Stimulated activated memory B cell treated with anti-CD40 and anti-IgM and Interleukin-4, amounts not matched to agents 10 μg/mL and 1 μg/mL and 100 μg/mL, for 72 hours (primary cell): ENCODE results near the gene GABBR1.

Experiments
- ATAC-seq: fragments of 150-1000 bp; cut with Tn5 transposase; 2 replicates; pipeline ENCODE4 v1.10.0; 2021
- H3K27ac Mint-ChIP-seq: one replicate; pipeline ENCODE4 v1.8.0; 2022; ENCODE audit warnings: mild to moderate bottlenecking, mixed read lengths
- H3K27me3 Mint-ChIP-seq: one replicate; pipeline ENCODE4 v1.8.0; 2022; ENCODE audit warnings: mixed read lengths
- H3K36me3 Mint-ChIP-seq: one replicate; pipeline ENCODE4 v1.8.0; 2022; ENCODE audit warnings: mixed read lengths
- H3K4me1 Mint-ChIP-seq: one replicate; pipeline ENCODE4 v1.8.0; 2022; ENCODE audit warnings: mixed read lengths
- H3K4me3 Mint-ChIP-seq: one replicate; pipeline ENCODE4 v1.8.0; 2022; ENCODE audit warnings: mild to moderate bottlenecking, moderate library complexity, mixed read lengths
- H3K9me3 Mint-ChIP-seq: one replicate; pipeline ENCODE4 v1.8.0; 2022; ENCODE audit warnings: mixed read lengths

Gene GABBR1

DNA sequence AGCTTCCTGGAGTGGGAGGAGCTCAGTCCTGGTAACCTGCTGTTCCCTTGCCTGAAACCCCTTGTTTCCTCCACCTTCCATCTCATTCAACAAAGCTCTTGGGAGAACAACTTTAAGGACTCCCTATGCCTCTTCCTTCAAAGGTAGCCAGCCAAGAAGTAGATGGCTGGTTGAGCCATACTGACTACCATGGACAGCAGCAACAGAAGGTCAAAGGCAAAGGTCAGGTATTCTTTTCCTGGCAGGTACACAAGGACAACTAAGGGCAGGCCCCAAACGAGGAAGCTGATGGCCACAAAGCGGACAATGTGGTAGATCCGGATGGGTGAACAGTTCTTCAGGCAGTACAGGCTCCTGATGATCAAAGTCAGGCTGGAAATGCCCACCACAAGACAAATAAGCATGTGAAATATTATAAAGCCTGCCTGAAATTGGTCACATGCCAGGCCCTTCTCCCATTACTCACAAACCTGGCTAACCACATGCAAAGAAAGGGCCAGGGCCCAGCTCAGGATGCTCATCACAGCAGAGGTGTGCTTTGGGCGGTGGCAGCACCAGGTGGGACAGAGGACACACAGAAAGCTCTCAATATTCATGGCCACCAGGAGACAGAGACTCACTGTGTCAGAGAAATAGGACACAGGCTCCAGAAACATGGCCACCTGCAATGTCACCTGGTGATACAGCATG, 95.1 kb downstream of the GABBR1 start:
- Mint-ChIP-seq H3K4me3 (no peak overlapping the region), H3K27me3 (peaks cover 30% of the 10 kb centered on the region), H3K4me1 (no peaks in the 10 kb centered on the region), H3K9me3 (no peaks in the 10 kb centered on the region), H3K27ac (no peak overlapping the region), H3K36me3 (no peaks in the 10 kb centered on the region)
- no peak for ATAC-seq

GRCh38 chr6:29532320-29532951, 100.5 kb downstream of the GABBR1 start:
- no peaks in the 10 kb centered on the region for H3K4me1 Mint-ChIP-seq
- H3K27ac Mint-ChIP-seq: no peak overlapping the region
- peaks cover 19% of the 10 kb centered on the region for H3K27me3 Mint-ChIP-seq
- ATAC-seq: no peak
- no peaks in the 10 kb centered on the region for H3K36me3 Mint-ChIP-seq
- no peaks in the 10 kb centered on the region for H3K9me3 Mint-ChIP-seq
- H3K4me3 Mint-ChIP-seq: no peak overlapping the region

DNA sequence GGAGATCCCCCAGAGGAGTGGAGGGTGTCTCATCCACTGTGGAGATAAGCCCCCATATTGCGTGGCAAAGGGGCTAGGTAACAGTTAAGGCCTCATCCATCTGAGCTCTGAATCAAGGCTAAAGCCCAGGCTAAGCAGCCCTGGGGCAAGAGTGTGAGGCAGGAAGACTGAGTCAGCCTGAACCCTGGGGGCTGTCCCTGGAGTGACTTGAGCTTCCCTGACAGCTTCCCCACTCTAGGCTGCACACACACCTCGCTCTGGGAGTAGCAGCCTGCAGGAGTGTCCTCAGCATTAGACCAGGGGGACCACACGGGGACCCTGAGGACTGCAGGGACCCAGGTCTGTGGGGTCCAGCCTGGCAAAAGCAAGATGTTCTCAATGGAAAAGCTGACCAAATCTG, 101.3 kb downstream of the GABBR1 start:
- Mint-ChIP-seq H3K4me1 (no peaks in the 10 kb centered on the region), H3K4me3 (no peak overlapping the region), H3K27ac (no peak overlapping the region), H3K9me3 (no peaks in the 10 kb centered on the region), H3K27me3 (peaks cover 19% of the 10 kb centered on the region), H3K36me3 (no peaks in the 10 kb centered on the region)
- no peak for ATAC-seq

DNA sequence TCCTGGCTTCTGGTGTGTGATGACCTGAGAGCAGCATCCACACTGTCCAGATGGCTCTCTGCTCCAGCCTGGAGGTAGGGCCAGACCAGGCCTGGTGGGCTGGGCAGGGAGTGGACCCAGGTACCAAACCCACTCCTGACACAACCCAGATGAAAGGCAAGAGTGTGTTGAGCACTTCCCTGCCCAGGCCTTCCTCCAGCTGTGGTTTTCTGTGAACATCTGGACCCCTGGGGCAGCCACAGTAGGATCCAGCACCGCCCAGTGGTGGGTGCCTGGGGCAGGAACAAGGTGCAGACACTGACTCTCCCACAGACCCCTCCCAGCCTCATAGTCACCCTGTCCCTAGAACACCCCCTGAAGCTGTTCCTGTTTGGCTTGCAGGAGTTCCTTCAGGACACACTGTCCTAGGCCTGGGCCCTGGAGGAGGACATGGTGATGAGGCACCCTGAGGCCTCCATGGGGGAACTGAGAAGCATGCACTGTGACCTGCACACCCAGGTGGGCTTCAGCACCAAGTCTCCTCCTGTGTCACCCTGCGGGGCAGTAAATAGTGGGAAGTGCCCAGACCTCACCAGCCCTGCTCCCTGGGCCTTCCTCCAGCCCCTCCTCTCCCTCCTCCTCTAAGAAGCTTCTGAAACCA, 102.2 kb downstream of the GABBR1 start:
- no peaks in the 10 kb centered on the region for H3K9me3 Mint-ChIP-seq
- H3K27me3 Mint-ChIP-seq: peaks cover 19% of the 10 kb centered on the region
- no peak overlapping the region for H3K27ac Mint-ChIP-seq
- H3K4me1 Mint-ChIP-seq: no peaks in the 10 kb centered on the region
- ATAC-seq: no peak
- H3K4me3 Mint-ChIP-seq: no peak overlapping the region
- no peaks in the 10 kb centered on the region for H3K36me3 Mint-ChIP-seq

GRCh38 chr6:29529956-29530355, 103.0 kb downstream of the GABBR1 start:
- ATAC-seq: no peak
- no peaks in the 10 kb centered on the region for H3K36me3 Mint-ChIP-seq
- no peaks in the 10 kb centered on the region for H3K9me3 Mint-ChIP-seq
- H3K4me3 Mint-ChIP-seq: no peak overlapping the region
- no peaks in the 10 kb centered on the region for H3K4me1 Mint-ChIP-seq
- H3K27me3 Mint-ChIP-seq: peaks cover 19% of the 10 kb centered on the region
- H3K27ac Mint-ChIP-seq: no peak overlapping the region

GRCh38 chr6:29528988-29529560, 103.9 kb downstream of the GABBR1 start:
- Mint-ChIP-seq H3K27me3 (peaks cover 19% of the 10 kb centered on the region), H3K27ac (no peak overlapping the region), H3K36me3 (no peaks in the 10 kb centered on the region), H3K4me3 (no peak overlapping the region), H3K9me3 (no peaks in the 10 kb centered on the region), H3K4me1 (no peaks in the 10 kb centered on the region)
- no peak for ATAC-seq

- Mint-ChIP-seq H3K36me3 (no peaks in the 10 kb centered on the region), H3K4me1 (no peaks in the 10 kb centered on the region), H3K9me3 (no peaks in the 10 kb centered on the region), H3K4me3 (no peak overlapping the region), H3K27ac (no peak overlapping the region), H3K27me3 (peaks cover 22% of the 10 kb centered on the region)
- ATAC-seq: no peak
Observed at GRCh38 chr6:29528300-29528931, 104.6 kb downstream of the GABBR1 start.

DNA sequence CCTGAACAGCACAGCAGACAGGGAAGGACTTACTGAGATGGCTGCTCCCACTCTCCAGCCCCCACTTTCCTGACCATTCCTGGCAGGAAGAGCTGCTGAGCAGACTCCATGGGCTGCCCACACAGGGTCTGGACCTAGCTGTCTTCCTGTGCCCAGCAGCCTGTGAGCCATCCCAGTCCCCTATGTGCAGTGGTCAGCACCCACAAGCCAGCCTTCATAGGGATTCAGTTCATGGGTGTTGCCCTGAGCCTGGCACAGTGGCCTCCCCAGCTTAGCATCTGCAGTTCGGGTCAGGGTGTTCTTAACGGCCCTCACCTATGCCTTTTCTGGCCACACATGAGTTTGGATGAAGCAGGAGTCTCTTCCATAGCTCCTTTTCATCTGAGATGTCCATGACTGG, 105.4 kb downstream of the GABBR1 start:
- Mint-ChIP-seq H3K4me3 (no peak overlapping the region), H3K27me3 (peaks cover 30% of the 10 kb centered on the region), H3K27ac (no peak overlapping the region), H3K4me1 (no peaks in the 10 kb centered on the region), H3K36me3 (no peaks in the 10 kb centered on the region), H3K9me3 (peaks cover 3% of the 10 kb centered on the region)
- ATAC-seq: no peak

- Mint-ChIP-seq H3K4me1 (no peaks in the 10 kb centered on the region), H3K27me3 (peaks cover 32% of the 10 kb centered on the region)
Observed at GRCh38 chr6:29527126-29527525, 105.9 kb downstream of the GABBR1 start.

DNA sequence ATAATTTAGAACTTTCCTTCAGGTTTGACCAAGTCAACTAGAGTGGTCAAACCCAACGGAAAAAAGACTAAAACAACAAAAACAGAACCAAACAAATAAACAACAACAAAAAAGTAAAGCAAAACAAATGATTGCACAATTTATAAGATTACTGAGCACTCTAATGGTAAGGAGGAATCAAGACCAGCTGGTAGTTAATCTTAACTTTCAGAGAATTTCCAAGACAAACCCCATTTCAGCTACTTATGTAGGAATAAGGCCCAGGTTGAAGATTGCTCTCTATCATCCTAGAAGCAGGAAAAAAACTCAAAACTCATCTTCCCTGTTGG, 107.7 kb downstream of the GABBR1 start:
- no peaks in the 10 kb centered on the region for H3K36me3 Mint-ChIP-seq
- ATAC-seq: no peak
- no peak overlapping the region for H3K4me3 Mint-ChIP-seq
- peaks cover 42% of the 10 kb centered on the region for H3K27me3 Mint-ChIP-seq
- peaks cover 3% of the 10 kb centered on the region for H3K9me3 Mint-ChIP-seq
- H3K4me1 Mint-ChIP-seq: no peaks in the 10 kb centered on the region
- H3K27ac Mint-ChIP-seq: no peak overlapping the region

More at GRCh38 chr6:29527126-29527525, 105.9 kb downstream of the GABBR1 start:
- no peak for ATAC-seq
- Mint-ChIP-seq H3K9me3 (peaks cover 3% of the 10 kb centered on the region), H3K4me3 (no peak overlapping the region), H3K27ac (no peak overlapping the region), H3K36me3 (no peaks in the 10 kb centered on the region)

DNA sequence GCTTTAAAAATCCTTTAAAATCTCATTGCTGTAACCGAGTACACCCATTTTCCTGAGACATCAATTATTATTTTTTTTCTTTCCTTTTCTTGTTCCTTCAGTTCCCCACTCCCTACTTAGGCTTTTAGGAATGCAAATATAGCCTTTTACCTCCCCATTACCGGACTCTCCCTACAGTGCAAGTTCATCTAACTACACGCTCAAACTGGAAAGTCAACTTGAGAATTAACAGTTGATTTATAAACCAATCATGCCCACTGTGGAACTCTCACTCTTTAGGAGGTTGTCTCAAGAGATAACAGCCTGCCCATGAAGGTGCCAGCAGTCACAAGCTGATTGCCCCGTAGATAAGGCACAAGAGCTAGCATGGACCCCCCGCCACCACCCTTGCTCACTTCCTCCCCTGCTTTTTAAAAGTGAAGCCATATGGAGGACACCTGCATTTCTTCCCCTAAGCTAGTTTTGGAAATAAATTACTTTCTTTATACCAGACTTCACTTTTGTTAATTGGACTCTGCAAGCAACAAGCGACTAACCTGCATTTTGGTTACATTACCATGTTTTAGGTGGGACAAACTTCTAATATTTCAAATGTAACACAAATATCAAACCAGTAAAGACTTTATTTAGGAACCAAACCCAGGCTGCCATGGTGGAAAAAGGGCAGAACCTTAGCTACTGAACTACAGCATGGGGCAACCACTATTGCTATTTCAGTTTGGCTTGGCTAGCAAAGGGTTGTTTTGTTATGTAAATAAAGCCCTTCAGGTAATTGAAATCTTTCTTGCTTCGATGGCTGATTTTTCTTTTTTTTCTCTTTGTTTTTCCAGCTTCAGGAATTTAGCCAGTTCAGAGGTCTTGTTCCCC, 108.3 kb downstream of the GABBR1 start:
- ATAC-seq: no peak
- peaks cover 3% of the 10 kb centered on the region for H3K9me3 Mint-ChIP-seq
- H3K27ac Mint-ChIP-seq: no peak overlapping the region
- peaks cover 47% of the 10 kb centered on the region for H3K27me3 Mint-ChIP-seq
- no peak overlapping the region for H3K4me3 Mint-ChIP-seq
- no peaks in the 10 kb centered on the region for H3K36me3 Mint-ChIP-seq
- no peaks in the 10 kb centered on the region for H3K4me1 Mint-ChIP-seq

GRCh38 chr6:29524044-29524443, 108.9 kb downstream of the GABBR1 start:
- ATAC-seq: no peak
- Mint-ChIP-seq H3K9me3 (peaks cover 3% of the 10 kb centered on the region), H3K27me3 (peaks cover 47% of the 10 kb centered on the region), H3K4me1 (no peaks in the 10 kb centered on the region), H3K36me3 (no peaks in the 10 kb centered on the region), H3K27ac (no peak overlapping the region), H3K4me3 (no peak overlapping the region)

DNA sequence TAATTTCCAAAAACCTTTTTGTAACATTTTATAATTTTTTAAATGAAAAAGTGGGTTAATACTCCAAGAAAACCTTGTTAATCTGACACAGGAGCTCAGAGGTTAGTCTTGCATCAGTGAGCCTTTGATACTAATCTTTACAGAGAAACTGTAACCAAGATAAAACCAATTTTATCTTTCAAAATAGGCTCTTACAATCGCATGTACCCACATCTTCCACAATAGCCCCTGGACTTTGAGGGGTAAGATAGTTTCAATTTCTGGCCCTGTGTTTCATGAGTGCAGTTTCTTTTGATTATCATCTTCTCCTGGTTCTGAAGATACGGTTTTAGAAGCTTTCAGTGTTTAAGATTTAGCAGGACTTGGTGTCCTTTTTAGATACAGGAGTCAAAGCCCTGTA, 110.8 kb downstream of the GABBR1 start:
- H3K36me3 Mint-ChIP-seq: no peaks in the 10 kb centered on the region
- H3K4me1 Mint-ChIP-seq: no peaks in the 10 kb centered on the region
- peaks cover 3% of the 10 kb centered on the region for H3K9me3 Mint-ChIP-seq
- H3K4me3 Mint-ChIP-seq: no peak overlapping the region
- no peak overlapping the region for H3K27ac Mint-ChIP-seq
- no peak for ATAC-seq
- peaks cover 53% of the 10 kb centered on the region for H3K27me3 Mint-ChIP-seq

GRCh38 chr6:29521006-29521680, 111.8 kb downstream of the GABBR1 start:
- no peaks in the 10 kb centered on the region for H3K4me1 Mint-ChIP-seq
- no peak overlapping the region for H3K27ac Mint-ChIP-seq
- no peaks in the 10 kb centered on the region for H3K36me3 Mint-ChIP-seq
- no peak overlapping the region for H3K4me3 Mint-ChIP-seq
- H3K9me3 Mint-ChIP-seq: peaks cover 3% of the 10 kb centered on the region
- H3K27me3 Mint-ChIP-seq: peaks cover 64% of the 10 kb centered on the region
- no peak for ATAC-seq
